PFSK-1 (cell line): ENCODE data around the gene NKAIN2.

Experiments used
- POLR2AphosphoS5 ChIP-seq: IDR thresholded peaks from 2 replicates; pipeline ENCODE4 v1.6.1; 2012; ENCODE audit warnings: low read depth, mild to moderate bottlenecking, control low read depth, low read length, moderate library complexity
- SIN3A ChIP-seq: IDR thresholded peaks from 2 replicates; pipeline ENCODE4 v1.6.1; 2012; ENCODE audit warnings: mild to moderate bottlenecking, low read length, moderate library complexity, borderline replicate concordance; ENCODE audit not compliant: insufficient read depth

DNA sequence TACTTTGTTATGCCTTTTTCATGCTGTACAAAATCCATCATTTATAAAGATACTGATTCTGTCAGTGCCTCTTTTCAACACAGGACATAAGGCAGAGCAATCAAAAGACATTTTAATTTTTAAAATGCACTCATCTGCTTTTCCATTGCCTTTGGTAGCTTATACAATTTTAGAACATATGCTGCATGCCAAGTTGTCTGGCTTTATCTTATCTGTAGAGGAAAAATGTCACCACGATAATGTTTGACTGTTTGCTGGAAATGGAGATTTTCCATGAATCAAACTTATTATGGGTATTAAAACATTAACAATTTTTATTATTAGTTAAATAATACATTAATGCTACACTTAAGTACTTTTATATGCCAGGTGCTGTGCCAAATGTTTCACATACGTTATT is 50.5 kb downstream of the NKAIN2 start:
- TF ChIP-seq POLR2AphosphoS5: no peak
- no peak for TF ChIP-seq SIN3A
